IMR-90 (cell line): ENCODE measurements around the gene TAF4. TPM values are rescaled to one million over a fixed set of nuclear protein-coding genes. Genes with fewer than 3 reads are reported as not detected.

Source experiments
- ATAC-seq: fragments of 200-7000 bp; cut with Tn5 transposase; 2 replicates; pipeline ENCODE4 v1.9.1; 2020; ENCODE audit warnings: low read depth, mild to moderate bottlenecking, moderate library complexity
- BruUV-seq: library from RNA; stranded (reverse); fragments of 400-500 nt; replicated peaks from 2 replicates; lab custom pipeline; 2021; lab: Mats Ljungman, UMichigan
- CTCF ChIA-PET: fragments of 300-600 bp; formaldehyde crosslinking; extraction: SDS; loops from one replicate; lab custom pipeline; 2021; ENCODE audit warnings: antibody characterized with exemption; lab: Yijun Ruan, JAX
- POLR2A ChIA-PET: fragments of 300-600 bp; sonication (Branson Sonifier 250); formaldehyde crosslinking; loops from one replicate; lab custom pipeline; 2022; ENCODE audit warnings: antibody characterized with exemption; ENCODE audit not compliant: unreplicated experiment; lab: Charles Lee
- DNase-seq: peaks from one replicate; pipeline ENCODE4 v3.0.0; 2013
- H2AFZ ChIP-seq: replicated peaks from 2 replicates; pipeline ENCODE3; 2013; ENCODE audit warnings: low read length, mild to moderate bottlenecking; ENCODE audit not compliant: poor library complexity
- H2AK5ac ChIP-seq: 2 replicates; pipeline ENCODE4 v1.6.1; 2013; ENCODE audit warnings: low read depth, low read length, inconsistent platforms
- H2AK9ac ChIP-seq: replicated peaks from 2 replicates; pipeline ENCODE3; 2013; ENCODE audit warnings: mild to moderate bottlenecking, low read depth, low read length, moderate library complexity; ENCODE audit not compliant: poor library complexity
- H2BK120ac ChIP-seq: 2 replicates; pipeline ENCODE4 v1.6.1; 2013; ENCODE audit warnings: low read depth, low read length, inconsistent platforms
- H2BK15ac ChIP-seq: 3 replicates; pipeline ENCODE4 v1.6.1; 2013; ENCODE audit warnings: low read depth, low read length, inconsistent platforms
- H2BK20ac ChIP-seq: 2 replicates; pipeline ENCODE4 v1.6.1; 2013; ENCODE audit warnings: low read depth, mild to moderate bottlenecking, inconsistent platforms, low read length, moderate library complexity
- H2BK5ac ChIP-seq: 2 replicates; pipeline ENCODE4 v1.6.1; 2013; ENCODE audit warnings: mild to moderate bottlenecking, low read depth, low read length, inconsistent platforms; ENCODE audit not compliant: poor library complexity, severe bottlenecking
- H3K14ac ChIP-seq: replicated peaks from 2 replicates; pipeline ENCODE4 v1.6.1; 2013; ENCODE audit warnings: low read depth, low read length, inconsistent platforms
- H3K18ac ChIP-seq: 2 replicates; pipeline ENCODE4 v1.6.1; 2013; ENCODE audit warnings: low read depth, low read length, control low read depth
- H3K23ac ChIP-seq: 2 replicates; pipeline ENCODE4 v1.6.1; 2013; ENCODE audit warnings: low read depth, low read length, inconsistent platforms
- H3K27ac ChIP-seq: 2 replicates; pipeline ENCODE4 v1.5.1; 2013; ENCODE audit warnings: mild to moderate bottlenecking, control low read depth, low read length; ENCODE audit not compliant: insufficient read depth
- H3K27me3 ChIP-seq: 2 replicates; pipeline ENCODE4 v1.6.1; 2013; ENCODE audit warnings: low read length; ENCODE audit not compliant: control insufficient read depth, insufficient read depth
- H3K36me3 ChIP-seq: 2 replicates; pipeline ENCODE4 v1.6.1; 2013; ENCODE audit warnings: low read length, mixed read lengths; ENCODE audit not compliant: control insufficient read depth, insufficient read depth
- H3K4ac ChIP-seq: 2 replicates; pipeline ENCODE4 v1.6.1; 2013; ENCODE audit warnings: low read depth, low read length, inconsistent platforms
- H3K4me1 ChIP-seq: 2 replicates; pipeline ENCODE4 v1.6.1; 2013; ENCODE audit warnings: low read length, mixed read lengths; ENCODE audit not compliant: control insufficient read depth, insufficient read depth
- H3K4me2 ChIP-seq: 2 replicates; pipeline ENCODE4 v1.6.1; 2013; ENCODE audit warnings: low read depth, mild to moderate bottlenecking, control low read depth, low read length, moderate library complexity
- H3K4me3 ChIP-seq: 2 replicates; pipeline ENCODE4 v1.5.1; 2013; ENCODE audit warnings: low read depth, mild to moderate bottlenecking, control low read depth, low read length, moderate library complexity; ENCODE audit not compliant: insufficient read depth
- H3K56ac ChIP-seq: 2 replicates; pipeline ENCODE4 v1.6.1; 2013; ENCODE audit warnings: low read length, inconsistent platforms; ENCODE audit not compliant: insufficient read depth; ENCODE audit errors: extremely low read depth
- H3K79me1 ChIP-seq, 2 experiments: 2 replicates each; pipeline ENCODE4 v1.6.1; 2013; ENCODE audit warnings: low read length in 2 of 2, inconsistent platforms in 1 of 2, low read depth in 1 of 2
- H3K9ac ChIP-seq: 2 replicates; pipeline ENCODE4 v1.6.1; 2013; ENCODE audit warnings: low read depth, low read length, control low read depth
- H3K9me1 ChIP-seq: 2 replicates; pipeline ENCODE4 v1.6.1; 2013; ENCODE audit warnings: low read length, inconsistent platforms; ENCODE audit not compliant: insufficient read depth
- H3K9me3 ChIP-seq: 2 replicates; pipeline ENCODE4 v1.6.1; 2013; ENCODE audit warnings: low read length; ENCODE audit not compliant: control insufficient read depth, insufficient read depth
- H4K20me1 ChIP-seq: 2 replicates; pipeline ENCODE4 v1.6.1; 2013; ENCODE audit warnings: low read length, inconsistent platforms; ENCODE audit not compliant: insufficient read depth
- H4K5ac ChIP-seq: 2 replicates; pipeline ENCODE4 v1.6.1; 2013; ENCODE audit warnings: mild to moderate bottlenecking, low read depth, low read length, control low read depth
- H4K8ac ChIP-seq, 2 experiments: 2 replicates each; pipeline ENCODE4 v1.6.1; 2013; ENCODE audit warnings: low read depth in 2 of 2, low read length in 2 of 2, control low read depth in 1 of 2, inconsistent platforms in 1 of 2
- H4K91ac ChIP-seq: 2 replicates; pipeline ENCODE4 v1.6.1; 2013; ENCODE audit warnings: low read depth, low read length, inconsistent platforms; ENCODE audit not compliant: insufficient read depth
- RFX5 ChIP-seq: IDR thresholded peaks from 2 replicates; pipeline ENCODE4 v1.8.0; 2012; ENCODE audit warnings: low read depth, mild to moderate bottlenecking, low read length, moderate library complexity
- WGBS, 2 experiments: methylation state at CpG; one replicate each; pipeline versions ENCODE4 v1.1.5 to v1.1.7; 2013; ENCODE audit warnings: missing lambda C conversion rate in 2 of 2; ENCODE audit not compliant: insufficient read length in 1 of 2; ENCODE audit errors: extremely low coverage in 2 of 2; 5-methylcytosine and 5-hydroxymethylcytosine counted together
- dilution Hi-C: fragments of 300-500 bp; cut with HindIII; formaldehyde crosslinking; loops from one replicate; pipeline ENCODE4 v1.14.3; 2018; ENCODE audit warnings: low sequenced_read_pairs; ENCODE audit not compliant: unreplicated experiment
- in situ Hi-C: fragments of 300-500 bp; cut with MboI; formaldehyde crosslinking; loops from 3 replicates; pipeline ENCODE4 v1.14.3; 2019; ENCODE audit warnings: low sequenced_read_pairs, inconsistent platforms, mixed read lengths
- intact Hi-C: fragments of 100-400 bp; cut with micrococcal nuclease; formaldehyde crosslinking; loops from 2 replicates; pipeline ENCODE4 v1.10.0; 2022
- polyA plus RNA-seq, 3 experiments: library from polyadenylated mRNA; depleted of rRNA; stranded (reverse); fragments of >200 nt; gene quantifications; 2 replicates each; pipeline ENCODE4 v1.2.3, GENCODE V29; 2012; ENCODE audit warnings: low replicate concordance in 1 of 3
- total RNA-seq: library from RNA; depleted of rRNA; stranded (reverse); fragments of >200 nt; gene quantifications from 2 replicates; pipeline ENCODE4 v1.2.3, GENCODE V29; 2012
- TF ChIP-seq, protein P1 (sequence below): fragments of 150-350 bp; IDR thresholded peaks from 2 replicates; pipeline ENCODE4 v1.6.1; 2016; ENCODE audit warnings: low read depth, mild to moderate bottlenecking, low read length, moderate library complexity, borderline replicate concordance

Gene TAF4
- total and polyA plus RNA-seq, 2 of the 4 experiments (the other 2 are of a cell fraction), result 1.4 to 5.1 TPM

DNA sequence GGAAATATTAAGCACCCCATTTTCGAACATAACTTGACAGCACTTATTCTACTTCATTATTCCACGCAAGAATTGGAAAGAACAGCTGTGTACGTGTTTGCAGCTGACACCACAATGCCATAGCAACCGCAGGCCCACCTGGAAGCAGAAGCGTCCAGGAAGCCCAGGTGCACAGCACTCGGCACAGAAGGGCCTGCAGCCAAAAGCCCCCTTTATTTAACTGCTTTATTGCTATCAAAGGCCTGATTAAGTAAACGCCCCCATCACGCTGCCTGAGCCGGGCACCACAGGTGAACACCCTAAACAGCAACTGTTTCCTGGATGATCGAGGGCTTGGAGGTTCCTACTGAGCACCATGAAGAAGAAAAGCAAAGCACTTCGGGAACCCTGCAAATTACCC, 6.3 kb downstream of the TAF4 start:
- Histone ChIP-seq H4K91ac (no peak overlapping the region), H3K23ac (no peak overlapping the region), H3K9me3 (no peaks in the 10 kb centered on the region), H2BK120ac (no peak overlapping the region), H3K4ac (no peak overlapping the region), H3K14ac (no peak overlapping the region), H3K56ac (no peak overlapping the region), H3K27ac (no peak overlapping the region), H3K4me3 (no peak overlapping the region), H3K27me3 (no peaks in the 10 kb centered on the region), H2BK5ac (no peak overlapping the region), H2AK5ac (no peak overlapping the region), H2AFZ (no peak overlapping the region), H2BK15ac (no peak overlapping the region), H2AK9ac (no peak overlapping the region), H4K8ac (no peak overlapping the region), H3K4me1 (peaks cover 14% of the 10 kb centered on the region), H3K4me2 (no peak overlapping the region), H3K79me1 (peaks cover 38 to 80% of the 10 kb centered on the region in 2 experiments), H2BK20ac (no peak overlapping the region), H3K36me3 (peaks cover 4% of the 10 kb centered on the region; the same call in 1 of the 2 replicates), H3K18ac (no peak overlapping the region), H4K20me1 (peaks cover 77% of the 10 kb centered on the region), H3K9me1 (peaks cover 1% of the 10 kb centered on the region; the same call in 1 of the 2 replicates), H4K5ac (no peak overlapping the region), H3K9ac (no peak overlapping the region)
- no peak for TF ChIP-seq RFX5
- TF ChIP-seq, protein P1, sequence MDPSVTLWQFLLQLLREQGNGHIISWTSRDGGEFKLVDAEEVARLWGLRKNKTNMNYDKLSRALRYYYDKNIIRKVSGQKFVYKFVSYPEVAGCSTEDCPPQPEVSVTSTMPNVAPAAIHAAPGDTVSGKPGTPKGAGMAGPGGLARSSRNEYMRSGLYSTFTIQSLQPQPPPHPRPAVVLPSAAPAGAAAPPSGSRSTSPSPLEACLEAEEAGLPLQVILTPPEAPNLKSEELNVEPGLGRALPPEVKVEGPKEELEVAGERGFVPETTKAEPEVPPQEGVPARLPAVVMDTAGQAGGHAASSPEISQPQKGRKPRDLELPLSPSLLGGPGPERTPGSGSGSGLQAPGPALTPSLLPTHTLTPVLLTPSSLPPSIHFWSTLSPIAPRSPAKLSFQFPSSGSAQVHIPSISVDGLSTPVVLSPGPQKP, result no peak
- intact Hi-C loops (no loop called here), in situ Hi-C loops (no loop called here), dilution Hi-C loops (no loop called here)
- POLR2A ChIA-PET, result interaction anchor here (0.6 kb wide), 1 partner anchor 123 kb away, joined by 4 read pairs; no protein-coding TSS in a partner anchor
- ATAC-seq (no peak), DNase-seq (no peak)
- CTCF ChIA-PET, result no interaction called here
- WGBS, 2 experiments, result 94% methylated on average over 4 of the region's 11 CpGs; no CpG with 5 or more reads in 1 of the 2 experiments
- no TSS peak for BruUV-seq
